GM12872 (cell line): ENCODE data around the gene DAPP1.

ENCODE experiments used
- CTCF ChIP-seq: IDR thresholded peaks from 3 replicates; pipeline ENCODE4 v1.5.1; 2011; ENCODE audit warnings: low read depth, mild to moderate bottlenecking, low read length, moderate library complexity; ENCODE audit not compliant: insufficient read depth

Gene DAPP1

GRCh38 chr4:99915449-99915848 is 98.8 kb downstream of the DAPP1 start:
- TF ChIP-seq CTCF: no peak

GRCh38 chr4:99917575-99917974 is 100.9 kb downstream of the DAPP1 start:
- no peak for TF ChIP-seq CTCF

- no peak for TF ChIP-seq CTCF
These were observed 102.0 kb downstream of the DAPP1 start for GRCh38 chr4:99918656-99919055.
